A549 (cell line): ENCODE measurements around the gene MAP3K4. TPM values are rescaled to one million over a fixed set of nuclear protein-coding genes. Genes with fewer than 3 reads are reported as not detected.

Source experiments
- ATAC-seq, 2 experiments: fragments of 200-7000 bp in 1 of 2; fragments of >200 bp in 1 of 2; cut with Nextera tagmentation in 1 of 2; cut with Tn5 transposase in 1 of 2; 3 replicates each; pipeline versions ENCODE4 v1.8.0 to v1.9.1; 2018 to 2020; ENCODE audit warnings: mild to moderate bottlenecking in 1 of 2, moderate library complexity in 1 of 2
- CTCF ChIA-PET: fragments of 300-600 bp; sonication (Branson Sonifier 250); formaldehyde crosslinking; extraction: SDS; loops from one replicate; lab custom pipeline; 2021; ENCODE audit warnings: antibody characterized with exemption, inconsistent platforms; lab: Yijun Ruan, JAX
- POLR2A ChIA-PET: fragments of 350-600 bp; formaldehyde crosslinking; extraction: SDS; loops from one replicate; lab custom pipeline; 2021; ENCODE audit warnings: antibody characterized with exemption, inconsistent platforms; lab: Yijun Ruan, JAX
- DNase-seq, 2 experiments: peaks; one replicate each; pipeline versions ENCODE4 v3.0.0 to v3.0.0-alpha.2; 2011 to 2016; ENCODE audit warnings: low read depth in 1 of 2, low spot score in 1 of 2
- FAIRE-seq: peaks from 2 replicates; lab custom pipeline; 2011; peaks lifted over from hg19 to GRCh38; lab: Jason Lieb, UNC
- H3K27ac ChIP-seq, 2 experiments: fragments of >200 bp; sonication (Bioruptor Twin); formaldehyde crosslinking; 3 replicates each; pipeline ENCODE4 v1.5.1; 2016 to 2017
- H3K4me1 ChIP-seq: fragments of >200 bp; sonication (Bioruptor Twin); formaldehyde crosslinking; 3 replicates; pipeline ENCODE4 v1.6.1; 2016
- H3K4me2 ChIP-seq: fragments of >200 bp; sonication (Bioruptor Twin); formaldehyde crosslinking; 3 replicates; pipeline ENCODE4 v1.6.1; 2016
- H3K4me3 ChIP-seq: fragments of >200 bp; sonication (Bioruptor Twin); formaldehyde crosslinking; 3 replicates; pipeline ENCODE4 v1.5.1; 2016
- H3K9me3 ChIP-seq: fragments of >200 bp; sonication (Bioruptor Twin); formaldehyde crosslinking; 3 replicates; pipeline ENCODE4 v1.6.1; 2016
- BHLHE40 ChIP-seq: IDR thresholded peaks from 2 replicates; pipeline ENCODE4 v1.6.1; 2012; ENCODE audit warnings: low read depth, low read length, inconsistent platforms
- CEBPB ChIP-seq, 2 experiments: fragments of >200 bp in 1 of 2; sonication (Bioruptor Twin) in 1 of 2; formaldehyde crosslinking in 1 of 2; IDR thresholded peaks; 2 replicates each; pipeline ENCODE4 v1.6.1; 2012 to 2016
- CHD2 ChIP-seq: fragments of 150-350 bp; IDR thresholded peaks from 2 replicates; pipeline ENCODE4 v1.6.1; 2014; ENCODE audit warnings: low read length; ENCODE audit not compliant: partially characterized antibody
- FOSB ChIP-seq: fragments of 250-450 bp; sonication (Bioruptor Pico); IDR thresholded peaks from 2 replicates; pipeline ENCODE4 v1.5.0; 2020; ENCODE audit warnings: mild to moderate bottlenecking, moderate library complexity
- HEYL ChIP-seq: fragments of 250-450 bp; sonication (Bioruptor Pico); IDR thresholded peaks from 2 replicates; pipeline ENCODE4 v1.8.0; 2021; ENCODE audit warnings: mild to moderate bottlenecking, moderate library complexity
- MAZ ChIP-seq: fragments of 150-350 bp; IDR thresholded peaks from 2 replicates; pipeline ENCODE4 v1.6.1; 2014; ENCODE audit warnings: antibody characterized with exemption, low read depth, low read length, borderline replicate concordance
- MYC ChIP-seq: IDR thresholded peaks from 2 replicates; pipeline ENCODE4 v1.6.1; 2012; ENCODE audit warnings: mild to moderate bottlenecking, inconsistent platforms, low read length, improper control_type of control experiment, borderline replicate concordance
- NFE2L2 ChIP-seq: fragments of 150-350 bp; conservative IDR thresholded peaks from 2 replicates; pipeline ENCODE4 v1.6.1; 2014; ENCODE audit warnings: low read length
- RAD21 ChIP-seq, 2 experiments: fragments of >200 bp in 1 of 2; sonication (Bioruptor Twin) in 1 of 2; formaldehyde crosslinking in 1 of 2; IDR thresholded peaks in 1 of 2; conservative IDR thresholded peaks in 1 of 2; 2 replicates in 1 of 2; 3 replicates in 1 of 2; pipeline ENCODE4 v1.6.1; 2012 to 2018; ENCODE audit warnings: inconsistent platforms in 1 of 2
- RNF2 ChIP-seq: fragments of 200-600 bp; sonication (generic); IDR thresholded peaks from 2 replicates; pipeline ENCODE4 v1.6.1; 2016; ENCODE audit warnings: low read depth, mild to moderate bottlenecking, antibody characterized with exemption, moderate library complexity, borderline replicate concordance
- SREBF2 ChIP-seq: fragments of 450-650 bp; IDR thresholded peaks from 2 replicates; pipeline ENCODE4 v1.6.1; 2014; ENCODE audit warnings: mild to moderate bottlenecking, moderate library complexity
- TFCP2L1 ChIP-seq: fragments of 250-450 bp; sonication (Bioruptor Pico); IDR thresholded peaks from 2 replicates; pipeline ENCODE4 v1.5.0; 2021; ENCODE audit warnings: mild to moderate bottlenecking
- ZFP36 ChIP-seq: fragments of 450-650 bp; IDR thresholded peaks from 2 replicates; pipeline ENCODE4 v1.6.1; 2014; ENCODE audit warnings: borderline replicate concordance; ENCODE audit not compliant: partially characterized antibody
- ZNF302 ChIP-seq: fragments of 250-450 bp; sonication (Bioruptor Pico); IDR thresholded peaks from 2 replicates; pipeline ENCODE4 v1.9.0; 2021; ENCODE audit warnings: inconsistent platforms, mild to moderate bottlenecking, moderate library complexity
- ZSCAN20 ChIP-seq: fragments of 250-450 bp; sonication (Bioruptor Pico); IDR thresholded peaks from 2 replicates; pipeline ENCODE4 v1.8.0; 2022; ENCODE audit warnings: mild to moderate bottlenecking, moderate library complexity
- WGBS: methylation state at CpG from one replicate; pipeline ENCODE4 v1.1.6; 2017; ENCODE audit errors: missing lambda C conversion rate; 5-methylcytosine and 5-hydroxymethylcytosine counted together
- polyA plus RNA-seq, 4 experiments: library from polyadenylated mRNA; depleted of rRNA in 3 of 4; stranded (reverse); fragments of >200 nt; fragmentation: RNase III in 1 of 4; extraction: RNeasy Plus Mini Kit Qiagen cat#74134 plus additional on column Dnase treatment in 1 of 4; gene quantifications; 2 replicates in 3 of 4; 3 replicates in 1 of 4; pipeline ENCODE4 v1.2.3, GENCODE V29; 2011 to 2017
- TF ChIP-seq, protein P1 (sequence below): fragments of 250-450 bp; sonication (Bioruptor Pico); IDR thresholded peaks from 2 replicates; pipeline ENCODE4 v1.5.0; 2021; ENCODE audit warnings: mild to moderate bottlenecking, moderate library complexity, borderline replicate concordance
- TF ChIP-seq, protein P2 (sequence below): IDR thresholded peaks from 2 replicates; pipeline ENCODE4 v1.6.1; 2012
- TF ChIP-seq, protein P3 (sequence below): IDR thresholded peaks from 2 replicates; pipeline ENCODE4 v1.6.1; 2012; ENCODE audit warnings: low read depth, borderline replicate concordance
- TF ChIP-seq, protein P4 (sequence below): fragments of 150-350 bp; IDR thresholded peaks from 2 replicates; pipeline ENCODE4 v1.6.1; 2014; ENCODE audit warnings: low read depth, mild to moderate bottlenecking, low read length

The MAP3K4 gene
- polyA plus RNA-seq, 2 of the 4 experiments (the other 2 are of a cell fraction) = 7.3 to 13.4 TPM

DNA sequence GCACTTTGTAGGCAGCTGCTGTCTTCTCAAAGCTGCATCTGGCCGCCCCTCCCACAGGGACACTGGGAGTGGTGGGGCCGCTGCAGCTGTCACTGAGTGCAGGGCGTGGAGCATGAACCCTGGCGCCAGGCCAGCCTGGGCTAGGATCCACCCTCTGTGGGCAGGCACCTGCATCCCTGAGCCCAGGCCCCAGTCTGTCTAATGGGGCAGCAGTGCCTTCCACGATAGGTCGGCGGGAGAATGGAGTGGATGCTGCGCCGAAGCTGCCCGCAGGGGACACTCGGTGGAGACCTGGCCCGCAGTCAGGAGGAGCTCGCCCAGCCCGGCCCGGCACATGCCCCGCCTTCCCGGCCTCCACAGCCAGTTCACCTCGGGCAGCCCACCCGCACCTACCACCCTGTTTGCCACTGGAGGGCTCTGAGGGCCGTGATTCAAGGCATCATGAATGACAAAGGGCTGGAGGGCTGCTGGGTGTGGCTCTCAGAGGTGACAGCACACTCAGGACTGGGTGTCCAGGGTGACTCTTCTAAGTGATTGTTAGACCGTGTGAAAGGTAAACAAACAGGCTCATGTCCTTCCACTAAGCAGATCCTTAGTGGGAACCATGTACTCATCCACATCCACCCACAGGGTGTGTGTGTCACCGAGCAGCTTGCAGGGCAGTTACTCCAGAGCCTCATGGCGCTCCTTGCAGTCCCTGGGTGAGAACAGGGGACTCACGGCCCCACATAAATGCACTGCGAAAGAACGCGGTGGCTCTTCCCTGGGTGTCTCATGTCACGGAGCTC lies 148.4 kb downstream of the MAP3K4 start:
- ATAC-seq (peak in 1 of 2 experiments; percentile 23; a peak in 2 of 6 replicates), FAIRE-seq (no peak), DNase-seq (no peak)
- ChIA-PET POLR2A (no interaction called here), CTCF (interaction anchor here (0.7 to 1.9 kb wide), 4 partner anchors 12 to 231 kb away, joined by 3 to 6 read pairs (median 3); no protein-coding TSS in a partner anchor)
- Histone ChIP-seq H3K4me2 (no peak overlapping the region), H3K4me1 (no peaks in the 10 kb centered on the region), H3K9me3 (no peaks in the 10 kb centered on the region), H3K27ac (no peak overlapping the region), H3K4me3 (no peak overlapping the region)
- TF ChIP-seq, protein P1, sequence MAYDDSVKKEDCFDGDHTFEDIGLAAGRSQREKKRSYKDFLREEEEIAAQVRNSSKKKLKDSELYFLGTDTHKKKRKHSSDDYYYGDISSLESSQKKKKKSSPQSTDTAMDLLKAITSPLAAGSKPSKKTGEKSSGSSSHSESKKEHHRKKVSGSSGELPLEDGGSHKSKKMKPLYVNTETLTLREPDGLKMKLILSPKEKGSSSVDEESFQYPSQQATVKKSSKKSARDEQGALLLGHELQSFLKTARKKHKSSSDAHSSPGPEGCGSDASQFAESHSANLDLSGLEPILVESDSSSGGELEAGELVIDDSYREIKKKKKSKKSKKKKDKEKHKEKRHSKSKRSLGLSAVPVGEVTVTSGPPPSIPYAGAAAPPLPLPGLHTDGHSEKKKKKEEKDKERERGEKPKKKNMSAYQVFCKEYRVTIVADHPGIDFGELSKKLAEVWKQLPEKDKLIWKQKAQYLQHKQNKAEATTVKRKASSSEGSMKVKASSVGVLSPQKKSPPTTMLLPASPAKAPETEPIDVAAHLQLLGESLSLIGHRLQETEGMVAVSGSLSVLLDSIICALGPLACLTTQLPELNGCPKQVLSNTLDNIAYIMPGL = no peak
- no peak for TF ChIP-seq HEYL
- no peak for TF ChIP-seq RAD21 (conservative IDR thresholded peaks at IDR 0.05 in 1 of 2, IDR thresholded peaks at IDR 0.05 in 1 of 2)
- TF ChIP-seq MAZ = no peak
- no peak for TF ChIP-seq ZNF302 (CRISPR knock-in tag)
- no peak for TF ChIP-seq FOSB (CRISPR knock-in tag)
- no peak for TF ChIP-seq SREBF2
- no peak for TF ChIP-seq CEBPB (IDR thresholded peaks at IDR 0.05)
- no peak for TF ChIP-seq NFE2L2
- TF ChIP-seq, protein P2, sequence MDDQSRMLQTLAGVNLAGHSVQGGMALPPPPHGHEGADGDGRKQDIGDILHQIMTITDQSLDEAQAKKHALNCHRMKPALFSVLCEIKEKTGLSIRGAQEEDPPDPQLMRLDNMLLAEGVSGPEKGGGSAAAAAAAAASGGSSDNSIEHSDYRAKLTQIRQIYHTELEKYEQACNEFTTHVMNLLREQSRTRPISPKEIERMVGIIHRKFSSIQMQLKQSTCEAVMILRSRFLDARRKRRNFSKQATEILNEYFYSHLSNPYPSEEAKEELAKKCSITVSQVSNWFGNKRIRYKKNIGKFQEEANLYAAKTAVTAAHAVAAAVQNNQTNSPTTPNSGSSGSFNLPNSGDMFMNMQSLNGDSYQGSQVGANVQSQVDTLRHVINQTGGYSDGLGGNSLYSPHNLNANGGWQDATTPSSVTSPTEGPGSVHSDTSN = no peak
- WGBS = 93% methylated on average over 10 of the region's 28 CpGs

DNA sequence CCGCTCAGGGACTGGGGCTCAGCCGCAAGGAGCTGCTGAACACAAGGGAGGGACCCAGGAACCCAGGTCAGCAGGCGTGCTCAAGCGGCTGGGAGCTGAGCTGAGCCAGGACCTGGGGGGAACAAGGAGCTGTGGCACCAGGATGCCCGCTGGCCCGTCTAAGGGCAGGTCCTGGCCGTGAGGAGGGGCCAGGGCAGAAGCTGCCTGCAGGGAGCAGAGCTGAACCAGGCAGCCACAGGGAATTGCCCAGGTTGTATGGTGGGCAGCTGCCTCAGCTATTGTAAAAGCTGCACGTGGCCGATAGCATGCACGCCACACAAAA lies 148.9 kb downstream of the MAP3K4 start:
- CTCF ChIA-PET = interaction anchor here (1.1 to 1.9 kb wide), 3 partner anchors 13 to 209 kb away, joined by 3 to 6 read pairs (median 3); no protein-coding TSS in a partner anchor
- DNase-seq (no peak), FAIRE-seq (no peak), ATAC-seq (no peak)
- POLR2A ChIA-PET = no interaction called here
- Histone ChIP-seq H3K9me3 (no peaks in the 10 kb centered on the region), H3K4me2 (no peak overlapping the region), H3K4me1 (no peaks in the 10 kb centered on the region), H3K4me3 (no peak overlapping the region), H3K27ac (no peak overlapping the region)
- TF ChIP-seq TFCP2L1 = no peak
- TF ChIP-seq, protein P3, sequence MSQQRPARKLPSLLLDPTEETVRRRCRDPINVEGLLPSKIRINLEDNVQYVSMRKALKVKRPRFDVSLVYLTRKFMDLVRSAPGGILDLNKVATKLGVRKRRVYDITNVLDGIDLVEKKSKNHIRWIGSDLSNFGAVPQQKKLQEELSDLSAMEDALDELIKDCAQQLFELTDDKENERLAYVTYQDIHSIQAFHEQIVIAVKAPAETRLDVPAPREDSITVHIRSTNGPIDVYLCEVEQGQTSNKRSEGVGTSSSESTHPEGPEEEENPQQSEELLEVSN = no peak
- no peak for TF ChIP-seq CHD2
- no peak for TF ChIP-seq BHLHE40
- no peak for TF ChIP-seq NFE2L2
- no peak for TF ChIP-seq MYC
- TF ChIP-seq RNF2 = no peak
- TF ChIP-seq, protein P4, sequence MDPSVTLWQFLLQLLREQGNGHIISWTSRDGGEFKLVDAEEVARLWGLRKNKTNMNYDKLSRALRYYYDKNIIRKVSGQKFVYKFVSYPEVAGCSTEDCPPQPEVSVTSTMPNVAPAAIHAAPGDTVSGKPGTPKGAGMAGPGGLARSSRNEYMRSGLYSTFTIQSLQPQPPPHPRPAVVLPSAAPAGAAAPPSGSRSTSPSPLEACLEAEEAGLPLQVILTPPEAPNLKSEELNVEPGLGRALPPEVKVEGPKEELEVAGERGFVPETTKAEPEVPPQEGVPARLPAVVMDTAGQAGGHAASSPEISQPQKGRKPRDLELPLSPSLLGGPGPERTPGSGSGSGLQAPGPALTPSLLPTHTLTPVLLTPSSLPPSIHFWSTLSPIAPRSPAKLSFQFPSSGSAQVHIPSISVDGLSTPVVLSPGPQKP = no peak
- TF ChIP-seq ZSCAN20 (CRISPR knock-in tag) = no peak
- no peak for TF ChIP-seq ZFP36
- 79% methylated on average over 4 of the region's 10 CpGs for WGBS
